GM20431 (cell line): ENCODE data around the gene ITGAE.
"Not testable (repeated sequence)": the region's sequence is repeated elsewhere in the genome, so short reads cannot be mapped to it uniquely, and the experiment has no call there.

Experiments
- in situ Hi-C: fragments of 300-500 bp; cut with MseI, MboI; formaldehyde crosslinking; loops from one replicate; pipeline ENCODE4 v1.15.0; 2020; ENCODE audit warnings: low sequenced_read_pairs; ENCODE audit not compliant: unreplicated experiment

The ITGAE gene, protein sequence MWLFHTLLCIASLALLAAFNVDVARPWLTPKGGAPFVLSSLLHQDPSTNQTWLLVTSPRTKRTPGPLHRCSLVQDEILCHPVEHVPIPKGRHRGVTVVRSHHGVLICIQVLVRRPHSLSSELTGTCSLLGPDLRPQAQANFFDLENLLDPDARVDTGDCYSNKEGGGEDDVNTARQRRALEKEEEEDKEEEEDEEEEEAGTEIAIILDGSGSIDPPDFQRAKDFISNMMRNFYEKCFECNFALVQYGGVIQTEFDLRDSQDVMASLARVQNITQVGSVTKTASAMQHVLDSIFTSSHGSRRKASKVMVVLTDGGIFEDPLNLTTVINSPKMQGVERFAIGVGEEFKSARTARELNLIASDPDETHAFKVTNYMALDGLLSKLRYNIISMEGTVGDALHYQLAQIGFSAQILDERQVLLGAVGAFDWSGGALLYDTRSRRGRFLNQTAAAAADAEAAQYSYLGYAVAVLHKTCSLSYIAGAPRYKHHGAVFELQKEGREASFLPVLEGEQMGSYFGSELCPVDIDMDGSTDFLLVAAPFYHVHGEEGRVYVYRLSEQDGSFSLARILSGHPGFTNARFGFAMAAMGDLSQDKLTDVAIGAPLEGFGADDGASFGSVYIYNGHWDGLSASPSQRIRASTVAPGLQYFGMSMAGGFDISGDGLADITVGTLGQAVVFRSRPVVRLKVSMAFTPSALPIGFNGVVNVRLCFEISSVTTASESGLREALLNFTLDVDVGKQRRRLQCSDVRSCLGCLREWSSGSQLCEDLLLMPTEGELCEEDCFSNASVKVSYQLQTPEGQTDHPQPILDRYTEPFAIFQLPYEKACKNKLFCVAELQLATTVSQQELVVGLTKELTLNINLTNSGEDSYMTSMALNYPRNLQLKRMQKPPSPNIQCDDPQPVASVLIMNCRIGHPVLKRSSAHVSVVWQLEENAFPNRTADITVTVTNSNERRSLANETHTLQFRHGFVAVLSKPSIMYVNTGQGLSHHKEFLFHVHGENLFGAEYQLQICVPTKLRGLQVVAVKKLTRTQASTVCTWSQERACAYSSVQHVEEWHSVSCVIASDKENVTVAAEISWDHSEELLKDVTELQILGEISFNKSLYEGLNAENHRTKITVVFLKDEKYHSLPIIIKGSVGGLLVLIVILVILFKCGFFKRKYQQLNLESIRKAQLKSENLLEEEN

DNA sequence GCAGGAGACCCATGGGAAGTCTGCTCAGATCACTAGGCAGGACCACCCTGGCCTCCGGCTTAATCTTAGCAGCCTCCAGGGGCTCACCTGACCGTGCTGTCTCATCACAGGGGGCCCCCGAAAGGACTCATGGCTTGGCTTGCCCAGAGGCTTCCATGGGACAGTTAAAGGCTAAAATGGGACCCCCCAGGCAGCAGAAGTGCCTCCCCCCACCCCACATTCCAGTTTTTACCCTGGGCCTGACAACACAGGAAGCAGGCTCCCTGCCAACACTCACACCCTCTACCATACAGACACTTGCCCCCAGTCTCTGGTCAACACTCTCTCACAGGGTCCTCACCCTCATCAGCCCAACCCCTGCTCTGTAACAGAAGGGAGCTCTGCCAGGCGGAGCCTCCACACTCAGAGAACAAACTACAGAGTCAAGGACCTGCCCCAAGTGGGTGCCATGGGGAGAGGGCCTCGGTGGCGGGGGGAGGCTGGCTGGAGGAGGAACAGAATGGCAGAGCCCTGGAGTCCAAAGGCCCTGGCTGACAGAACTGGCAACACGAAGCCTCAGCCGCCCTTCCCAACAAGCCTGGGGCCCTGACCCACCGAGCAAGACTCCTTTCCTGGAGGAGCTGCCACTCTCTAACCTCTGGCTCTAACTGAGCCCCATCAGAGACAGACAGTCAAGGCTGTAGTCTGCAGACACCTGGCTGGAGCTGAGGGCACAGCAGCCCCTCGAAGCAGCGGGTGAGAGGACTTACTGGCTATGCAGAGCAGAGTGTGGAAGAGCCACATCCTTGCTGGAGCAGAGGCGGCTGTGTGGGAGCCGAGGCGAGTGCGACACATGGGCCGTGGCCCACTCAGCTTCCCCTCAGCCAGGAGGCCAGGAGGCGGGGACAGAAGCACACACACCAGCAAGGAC is at the start of gene ITGAE:
Gene ITGAE (minus strand): TSS at position 827 of the 910 bp plus-strand sequence. CDS start 44 bp downstream, at position 783.
- in situ Hi-C loops: no loop called here

DNA sequence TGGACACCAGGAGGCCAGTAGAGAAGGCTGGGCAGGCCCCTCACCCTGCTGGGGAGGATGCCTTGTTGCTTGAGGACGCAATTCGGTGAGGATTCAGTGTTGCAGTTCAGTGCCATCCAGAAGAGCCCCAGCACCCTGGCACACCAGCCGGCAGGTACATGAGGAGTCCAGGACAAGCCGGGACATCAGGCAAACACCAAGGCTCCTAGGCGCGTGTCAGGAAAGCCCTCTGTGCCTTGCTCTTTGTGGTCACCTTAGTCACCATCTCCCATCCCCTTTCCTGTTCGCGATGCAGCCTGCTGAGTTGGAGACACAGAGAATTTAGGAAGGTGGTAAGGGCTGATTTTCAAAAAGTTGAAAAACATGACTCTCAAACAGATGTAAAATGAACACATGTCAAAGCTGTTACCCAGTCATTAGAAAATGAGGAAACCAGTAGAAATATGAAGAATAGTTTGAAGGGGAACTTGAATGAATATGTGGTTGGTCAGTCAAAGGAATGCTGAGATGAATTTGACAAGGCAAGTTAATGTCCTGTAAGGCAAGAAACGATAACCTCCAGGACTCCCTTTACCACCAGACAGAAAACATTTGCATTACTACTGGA is 47.3 kb upstream of the ITGAE start:
- in situ Hi-C loops: no loop called here

DNA sequence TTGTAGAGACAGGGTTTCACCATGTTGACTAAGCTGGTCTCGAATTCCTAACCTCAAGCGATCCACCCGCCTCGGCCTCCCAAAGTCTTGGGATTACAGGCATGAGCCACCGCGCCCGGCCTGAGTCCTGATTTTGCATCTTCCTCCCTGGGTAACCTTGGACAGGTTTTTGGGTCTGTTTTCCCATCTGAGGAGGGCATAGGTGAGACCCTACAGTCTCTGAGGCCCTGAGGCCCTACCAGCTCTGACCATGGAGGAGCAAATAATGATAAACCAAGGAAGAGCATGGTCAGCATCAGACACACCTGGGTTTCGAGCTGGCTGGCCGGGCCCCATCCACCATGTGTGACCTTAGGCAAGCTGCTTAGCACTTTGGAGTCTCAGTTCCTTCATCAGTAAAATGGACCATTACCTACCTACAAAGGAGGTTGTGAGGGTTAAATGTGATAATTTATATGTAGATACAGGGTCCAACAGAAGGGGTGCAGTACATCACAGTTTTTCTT is 46.2 kb upstream of the ITGAE start:
- in situ Hi-C loops: no loop called here

DNA sequence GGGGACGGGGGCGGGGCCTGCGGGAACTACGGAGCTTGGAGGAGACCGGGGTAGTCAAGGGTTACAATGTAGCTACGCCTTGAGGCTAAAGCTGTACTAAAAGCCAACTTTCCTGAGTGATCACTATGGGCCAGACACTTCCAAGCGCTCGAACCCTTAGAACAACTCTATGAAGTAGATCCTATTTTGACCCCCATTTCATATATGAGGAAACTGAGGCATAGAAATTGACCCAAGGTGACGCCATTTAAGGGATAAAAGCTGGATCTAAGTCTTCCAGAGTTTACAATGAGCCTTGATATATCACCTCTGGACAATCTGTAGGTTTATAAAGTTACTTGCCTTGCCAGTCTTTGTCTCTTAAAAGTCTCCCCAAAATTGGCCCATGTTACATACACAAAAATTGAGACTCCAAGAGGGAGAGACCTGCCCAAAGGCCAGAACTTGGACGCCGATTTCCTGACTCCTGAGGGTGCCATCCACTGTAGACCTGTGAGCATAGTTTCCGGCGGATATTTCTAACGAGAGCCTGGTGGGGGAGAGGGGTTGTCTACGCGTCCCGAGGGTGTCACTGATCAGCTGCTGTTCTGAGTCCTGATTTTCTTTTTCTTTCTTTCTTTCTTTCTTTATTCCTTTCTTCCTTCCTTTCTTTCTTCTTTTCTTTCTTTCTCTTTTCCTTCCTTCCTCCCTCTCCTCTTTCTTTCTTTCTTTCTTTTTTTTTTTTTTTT is 45.6 kb upstream of the ITGAE start:
- in situ Hi-C loops: no loop called here

DNA sequence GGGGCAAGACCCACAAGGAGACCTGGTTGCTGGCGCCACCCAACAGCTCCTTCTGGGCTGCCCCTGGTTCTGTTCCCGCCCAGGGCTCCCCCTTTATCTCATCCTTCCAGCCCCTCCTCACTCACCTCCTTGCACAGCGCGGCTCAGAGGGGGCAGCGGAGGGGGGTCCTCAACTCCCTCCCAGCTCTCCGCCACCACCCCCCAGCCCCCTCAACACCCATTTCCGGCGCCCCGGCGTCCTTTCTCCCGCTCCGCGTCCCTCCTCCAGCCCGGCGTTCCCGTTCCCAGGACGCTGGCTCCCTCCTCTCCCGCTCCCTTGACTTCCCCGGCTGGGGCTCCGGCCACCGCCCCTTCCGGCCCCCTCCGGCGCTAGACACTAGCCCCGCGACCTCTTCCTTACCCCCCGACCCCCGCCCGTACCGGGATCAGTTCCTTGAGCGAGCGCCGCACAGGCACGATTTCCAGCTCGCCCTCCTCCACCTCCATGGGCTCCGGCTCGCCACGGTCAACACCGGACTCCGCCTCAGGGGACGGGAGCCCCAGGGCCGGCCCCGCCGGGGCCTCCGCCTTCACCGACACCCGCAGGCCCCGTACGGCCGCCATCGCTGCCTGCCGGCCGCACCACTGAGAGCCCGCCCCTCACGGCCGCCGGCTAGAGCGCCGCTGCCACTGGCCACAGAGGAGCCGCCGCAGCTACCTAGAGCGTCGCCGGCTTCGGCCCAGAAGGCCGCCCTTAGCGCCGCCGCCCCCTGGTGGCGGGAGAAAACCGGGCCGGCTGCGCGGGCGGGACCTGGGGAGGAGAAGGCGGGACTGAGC is 44.8 kb upstream of the ITGAE start, which contains the start of gene NCBP3:
Gene NCBP3 (minus strand): TSS at position 626 of the 816 bp plus-strand sequence. CDS start 23 bp downstream, at position 603.
- in situ Hi-C loops: no loop called here

DNA sequence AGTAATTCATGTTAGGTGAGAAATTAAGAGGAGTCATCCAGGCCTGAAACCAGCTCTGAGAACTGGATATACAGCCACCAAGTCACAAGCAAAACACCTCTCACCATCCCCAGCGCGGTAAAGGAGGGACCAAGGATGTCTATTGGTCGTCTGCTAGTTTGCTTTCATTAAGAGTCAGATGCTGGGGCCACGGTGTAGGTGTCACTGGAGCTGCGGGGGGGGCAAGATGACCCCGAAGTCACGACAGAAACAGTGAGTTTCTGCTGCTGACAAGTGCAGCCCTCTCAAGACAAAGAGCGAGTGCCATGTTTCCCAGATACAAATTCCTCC is 44.3 kb upstream of the ITGAE start:
- in situ Hi-C loops: no loop called here

DNA sequence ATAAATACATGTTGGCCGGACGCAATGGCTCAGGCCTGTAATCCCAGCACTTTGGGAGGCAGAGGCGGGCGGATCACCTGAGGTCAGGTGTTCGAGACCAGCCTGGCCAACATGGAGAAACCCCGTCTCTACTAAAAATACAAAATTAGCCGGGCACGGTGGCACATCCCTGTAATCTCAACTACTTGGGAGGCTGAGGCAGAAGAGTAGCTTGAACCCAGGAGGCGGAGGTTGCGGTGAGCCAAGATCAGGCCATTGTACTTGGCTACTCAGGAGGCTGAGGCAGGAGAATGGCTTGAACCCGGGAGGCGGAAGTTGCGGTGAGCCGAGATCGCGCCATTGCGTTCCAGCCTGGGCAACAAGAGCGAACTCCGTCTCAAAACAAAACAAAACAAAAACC is 43.6 kb upstream of the ITGAE start:
- in situ Hi-C loops: not testable (repeated sequence)

DNA sequence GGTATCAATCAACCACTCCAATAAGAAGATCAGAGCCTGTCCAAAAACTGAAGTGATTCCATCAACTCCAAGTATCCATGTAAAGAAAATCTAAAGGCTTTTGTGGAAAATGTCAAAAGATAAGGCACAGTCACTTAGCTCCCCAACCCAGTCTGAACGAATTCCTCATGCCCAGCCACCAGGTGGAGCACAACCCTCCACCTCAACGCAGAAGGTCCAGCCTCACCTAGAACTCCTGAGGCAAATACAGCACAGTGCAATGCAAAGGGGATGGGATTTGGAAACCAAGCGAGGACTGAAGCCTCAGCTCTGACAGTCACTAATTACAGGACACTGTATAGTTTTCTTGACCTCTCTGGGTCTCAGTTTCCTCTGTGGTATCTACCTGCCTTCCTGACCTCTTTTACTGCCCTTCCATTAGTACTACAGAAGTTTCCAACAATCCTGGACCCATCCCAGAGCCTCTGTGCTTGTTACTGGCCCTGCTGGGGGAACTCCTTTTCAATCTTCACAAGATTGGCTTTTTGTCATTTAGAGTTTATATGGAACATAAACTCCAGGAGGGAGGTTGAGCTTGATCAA is 43.0 kb upstream of the ITGAE start:
- in situ Hi-C loops: no loop called here

DNA sequence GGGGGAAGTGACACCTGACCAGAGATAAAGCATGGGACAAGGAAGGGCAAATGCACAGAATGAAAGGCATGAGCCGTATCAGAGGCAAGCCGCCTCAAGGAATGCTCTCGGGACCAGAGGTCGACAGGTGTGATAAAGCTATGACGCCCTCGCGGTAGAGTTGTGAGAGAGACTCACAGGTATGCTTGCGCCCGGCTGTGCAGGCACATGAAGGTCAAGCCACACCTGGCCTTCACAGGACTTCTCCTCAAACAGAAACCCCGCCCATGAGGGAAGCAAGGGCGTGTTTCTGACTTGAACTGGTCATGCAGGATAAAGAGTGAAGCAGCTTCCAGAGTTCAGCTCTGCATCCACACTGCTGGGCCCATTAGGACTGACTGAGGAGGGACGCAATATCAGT is 37.2 kb upstream of the ITGAE start:
- in situ Hi-C loops: no loop called here

DNA sequence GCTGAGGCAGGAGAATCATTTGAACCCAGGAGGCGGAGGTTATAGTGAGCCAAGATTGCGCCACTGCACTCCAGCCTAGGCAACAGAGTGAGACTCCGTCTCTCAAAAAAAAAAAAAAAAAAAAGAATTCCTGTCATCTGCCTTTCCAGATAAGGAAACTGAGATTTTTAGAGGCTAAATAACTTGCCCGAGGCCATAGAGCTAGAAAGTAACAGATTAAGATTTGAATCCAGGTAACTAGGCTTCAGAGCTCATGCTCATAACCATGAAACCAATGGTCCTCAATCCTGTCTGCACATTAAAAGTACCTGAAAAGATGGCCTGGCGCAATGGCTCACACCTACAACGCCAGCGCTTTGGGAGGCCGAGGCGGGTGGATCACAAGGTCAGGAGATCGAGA is 35.6 kb upstream of the ITGAE start:
- in situ Hi-C loops: no loop called here

DNA sequence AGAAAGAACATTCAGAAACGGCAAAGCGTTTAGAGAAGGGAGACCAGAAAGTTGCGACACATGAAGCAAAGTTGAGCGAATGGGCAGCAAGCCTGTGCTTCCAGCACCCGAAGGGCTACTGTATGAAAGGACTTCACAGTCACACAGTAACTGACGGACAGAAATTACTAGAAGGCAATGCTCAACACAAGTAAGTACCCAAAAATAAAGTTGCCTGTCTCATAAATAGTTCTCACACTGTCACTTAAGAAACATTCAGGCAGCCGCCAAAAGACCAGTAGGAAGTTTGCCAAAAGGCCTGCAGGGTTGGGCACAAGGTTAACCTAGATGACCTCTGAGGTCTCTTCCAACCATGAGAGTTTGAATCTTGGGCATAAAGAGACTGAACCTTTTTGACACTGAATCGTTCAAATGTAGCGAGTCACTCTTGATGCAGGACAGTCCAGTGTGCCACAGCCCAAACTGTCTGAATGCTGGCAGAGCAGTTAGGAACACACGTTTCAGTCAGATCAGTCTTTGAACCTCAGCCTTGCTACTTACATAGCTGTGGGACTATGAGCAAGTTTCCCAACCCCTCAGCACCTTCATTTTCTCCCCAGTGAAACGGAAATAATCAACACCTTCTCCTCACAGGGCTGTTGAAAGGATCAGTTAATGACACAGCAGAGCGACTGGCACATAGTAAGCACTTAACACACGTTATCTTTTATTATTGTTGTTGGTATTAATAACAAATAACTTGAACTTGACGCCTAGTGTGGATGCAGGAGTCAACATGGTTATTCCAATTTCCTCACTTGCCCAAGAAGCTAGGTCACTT is 34.6 kb upstream of the ITGAE start:
- in situ Hi-C loops: no loop called here

DNA sequence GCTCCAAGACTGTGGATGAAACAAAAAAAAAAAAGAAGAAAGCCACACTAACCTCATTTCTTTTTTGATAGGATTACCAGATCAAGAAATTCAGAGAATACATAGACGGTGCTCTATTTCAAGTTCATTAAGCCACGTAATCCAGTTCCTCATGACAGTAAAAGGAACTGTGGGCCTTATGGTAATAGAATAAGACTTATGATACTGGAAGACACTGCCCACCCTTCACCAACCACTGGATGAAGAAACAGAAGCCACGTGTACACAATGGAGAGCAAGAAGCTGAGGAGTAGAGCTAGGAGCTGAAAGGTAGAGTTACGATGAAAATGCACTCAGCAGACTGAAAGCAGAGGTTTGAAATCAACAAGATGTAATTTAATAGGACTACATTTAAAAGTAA is 33.8 kb upstream of the ITGAE start:
- in situ Hi-C loops: no loop called here

DNA sequence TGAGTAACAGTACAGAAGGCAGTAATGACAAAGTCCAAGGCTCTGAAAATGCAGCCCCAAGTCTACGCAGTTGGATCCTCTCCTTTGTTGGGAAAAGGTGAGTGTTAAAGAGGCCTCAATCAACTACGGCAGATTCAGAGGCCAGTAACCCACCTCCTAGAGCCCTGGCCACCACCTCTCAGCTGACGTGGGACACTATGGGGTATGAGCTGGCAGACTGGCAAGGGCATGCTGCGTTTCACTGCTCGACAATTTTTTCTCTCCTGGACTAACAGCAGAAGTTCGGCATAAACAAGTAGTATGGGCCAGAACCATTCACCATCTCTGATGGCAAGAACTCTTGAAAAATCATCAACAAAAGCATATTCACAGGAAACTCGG is 27.9 kb upstream of the ITGAE start:
- in situ Hi-C loops: no loop called here

DNA sequence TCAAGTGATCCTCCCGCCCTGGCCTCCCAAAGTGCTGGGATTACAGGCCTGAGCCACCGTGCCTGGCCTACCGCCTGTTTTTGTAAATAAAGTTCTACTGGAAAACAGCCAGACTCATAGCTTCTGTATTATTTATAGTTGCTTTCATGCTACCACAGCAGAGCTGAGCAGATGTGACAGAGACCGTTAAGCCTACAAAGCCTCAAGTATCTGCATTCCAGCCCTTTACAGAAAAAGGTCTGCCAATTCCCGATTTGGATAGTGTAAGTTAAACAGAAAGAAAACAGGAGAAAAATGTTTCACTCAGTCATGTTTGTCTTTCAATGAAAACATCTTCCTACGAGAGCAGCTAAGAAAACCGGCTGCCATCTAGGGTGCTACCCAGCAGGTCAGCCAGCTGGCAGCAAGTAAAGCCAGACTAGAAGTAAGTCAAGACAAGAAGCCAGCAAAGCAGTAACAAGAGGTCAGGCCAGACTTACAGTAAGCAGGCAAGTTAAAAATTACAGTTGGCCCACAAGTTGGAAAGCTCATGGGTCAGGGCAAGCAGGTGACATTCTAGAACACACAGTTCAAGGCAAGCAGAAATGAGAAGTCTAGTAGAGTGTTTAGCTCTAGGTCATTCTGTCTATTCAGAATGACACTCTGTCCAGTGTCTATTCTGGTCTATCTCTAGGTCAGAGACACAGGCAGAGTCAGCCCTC is 27.3 kb upstream of the ITGAE start:
- in situ Hi-C loops: no loop called here

DNA sequence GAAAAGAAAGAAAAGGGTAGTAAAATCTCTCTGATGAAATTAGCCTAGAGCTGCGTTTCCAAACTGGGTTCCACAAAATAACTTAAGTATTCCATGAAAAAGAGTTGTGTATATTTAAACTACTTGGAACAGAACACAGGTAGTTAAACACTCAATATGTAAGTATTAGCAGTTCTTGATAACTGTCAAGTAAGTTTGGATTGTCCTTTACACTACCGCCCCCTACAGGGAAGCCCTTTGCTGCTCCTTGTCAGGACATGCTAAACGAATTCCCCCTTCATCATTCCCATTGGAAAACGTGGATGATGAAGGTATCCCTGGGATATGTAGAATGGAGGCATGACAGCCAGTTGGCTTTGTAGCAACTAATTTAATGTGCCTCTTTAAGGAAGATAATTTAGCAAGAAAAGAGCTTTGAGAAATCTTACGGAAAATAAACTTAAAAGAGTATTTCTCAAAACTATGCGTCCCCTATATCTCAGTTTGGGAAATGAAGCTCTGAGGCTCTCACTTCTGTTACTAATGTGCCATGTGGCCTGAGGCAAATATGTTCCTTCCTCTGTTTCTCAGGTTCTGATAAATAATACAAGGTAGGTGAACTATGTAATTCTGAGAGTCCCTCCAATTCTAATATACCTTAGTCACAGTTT is 26.3 kb upstream of the ITGAE start:
- in situ Hi-C loops: no loop called here
